Measurements from ENCODE around the gene LINGO3. TPM values are rescaled to one million over a fixed set of nuclear protein-coding genes. Genes with fewer than 3 reads are reported as not detected.

The LINGO3 gene
- total and polyA plus RNA-seq, 2 donors (not counting 1 experiment from before 2014, with no cell fraction given): 1.1 to 3.9 TPM

- 85% methylated on average over 11 of the region's 13 CpGs for WGBS (ENCODE audit: insufficient coverage)
- Mint-ChIP-seq H3K27me3 (no peaks in the 10 kb centered on the region), H3K9me3 (ENCODE audit: insufficient read depth) (no peaks in the 10 kb centered on the region), H3K4me1 (peaks cover 83% of the 10 kb centered on the region), H3K4me3 (peak overlapping the region; percentile 96), H3K27ac (peak overlapping the region; percentile 94)
- Histone ChIP-seq H3K79me2 (ENCODE audit: control insufficient read depth, insufficient read depth, low read length) (peaks cover 97% of the 10 kb centered on the region), H3K4me1 (ENCODE audit: control insufficient read depth in 2 of 2, insufficient read depth in 2 of 2, low read length in 2 of 2) (peaks cover 80 to 91% of the 10 kb centered on the region in 2 donors), H4K20me1 (ENCODE audit: control insufficient read depth, insufficient read depth, low read length, poor library complexity, severe bottlenecking) (peaks cover 5% of the 10 kb centered on the region), H3K27me3 (replicated peaks in 1 of 4; ENCODE audit: control extremely low read depth in 1 of 4, control insufficient read depth in 3 of 4, insufficient read depth in 4 of 4, low read length in 3 of 4) (no peaks in the 10 kb centered on the region), H3K9ac (ENCODE audit: low read length) (peak overlapping the region; percentile 83), H3K4me2 (replicated peaks; ENCODE audit: low read depth, low read length, poor library complexity, severe bottlenecking) (peak overlapping the region; percentile 95), H3K9me3 (ENCODE audit: control extremely low read depth in 1 of 3, control insufficient read depth in 2 of 3, insufficient read depth in 1 of 3, low read length in 2 of 3) (no peaks in the 10 kb centered on the region), H3K36me3 (replicated peaks in 1 of 2; ENCODE audit: control extremely low read depth in 1 of 2, control insufficient read depth in 1 of 2, extremely low read depth in 1 of 2, insufficient read depth in 2 of 2, low read length in 1 of 2) (peaks cover 0 to 12% of the 10 kb centered on the region in 2 experiments), H2AFZ (ENCODE audit: insufficient read depth, low read depth, low read length, poor library complexity, severe bottlenecking) (no peak overlapping the region), H3K27ac (ENCODE audit: low read length in 2 of 2) (peak overlapping the region in 1 of 2 donors; percentile 90), H3K4me3 (ENCODE audit: control extremely low read depth in 1 of 5, extremely low read depth in 1 of 5, insufficient read depth in 1 of 5, low read depth in 2 of 5, low read length in 4 of 5) (peak overlapping the region; percentile 21 to 97 (median 92))
- ATAC-seq (ENCODE audit: low read depth): no peak
- no peak for DNase-seq
- intact Hi-C loops (cut with micrococcal nuclease): no loop called here
- POLR2A ChIA-PET: interaction anchor here (0.7 kb wide), 1 partner anchor 102 kb away, joined by 3 read pairs; no protein-coding TSS in a partner anchor
- TF ChIP-seq EZH2 (IDR thresholded peaks at IDR 0.05; ENCODE audit: borderline replicate concordance, insufficient read depth, low read depth, low read length, poor library complexity, severe bottlenecking): no peak
- no peak for TF ChIP-seq CTCF (IDR thresholded peaks at IDR 0.05)
- CTCF ChIA-PET: interaction anchor here (1.4 to 1.6 kb wide), 2 partner anchors 26 to 62 kb away, joined by 3 to 4 read pairs; no protein-coding TSS in a partner anchor
Measured at GRCh38 chr19:2329501-2329916, 21.6 kb upstream of the LINGO3 start.

GRCh38 chr19:2329149-2329478 is 21.2 kb upstream of the LINGO3 start:
- Histone ChIP-seq H2AFZ (ENCODE audit: insufficient read depth, low read depth, low read length, poor library complexity, severe bottlenecking) (peak overlapping the region; percentile 84), H3K4me2 (replicated peaks; ENCODE audit: low read depth, low read length, poor library complexity, severe bottlenecking) (peak overlapping the region; percentile 95), H3K4me3 (ENCODE audit: control extremely low read depth in 1 of 5, extremely low read depth in 1 of 5, insufficient read depth in 1 of 5, low read depth in 2 of 5, low read length in 4 of 5) (peak overlapping the region; percentile 21 to 97 (median 92)), H3K79me2 (ENCODE audit: control insufficient read depth, insufficient read depth, low read length) (peaks cover 97% of the 10 kb centered on the region), H3K9me3 (ENCODE audit: control extremely low read depth in 1 of 3, control insufficient read depth in 2 of 3, insufficient read depth in 1 of 3, low read length in 2 of 3) (no peaks in the 10 kb centered on the region), H3K9ac (ENCODE audit: low read length) (peak overlapping the region; percentile 83), H3K4me1 (ENCODE audit: control insufficient read depth in 2 of 2, insufficient read depth in 2 of 2, low read length in 2 of 2) (peaks cover 82 to 92% of the 10 kb centered on the region in 2 donors), H3K36me3 (replicated peaks in 1 of 2; ENCODE audit: control extremely low read depth in 1 of 2, control insufficient read depth in 1 of 2, extremely low read depth in 1 of 2, insufficient read depth in 2 of 2, low read length in 1 of 2) (peaks cover 0 to 13% of the 10 kb centered on the region in 2 experiments), H3K27ac (ENCODE audit: low read length in 2 of 2) (peak overlapping the region; percentile 60 to 90), H4K20me1 (ENCODE audit: control insufficient read depth, insufficient read depth, low read length, poor library complexity, severe bottlenecking) (peaks cover 5% of the 10 kb centered on the region), H3K27me3 (replicated peaks in 1 of 4; ENCODE audit: control extremely low read depth in 1 of 4, control insufficient read depth in 3 of 4, insufficient read depth in 4 of 4, low read length in 3 of 4) (no peaks in the 10 kb centered on the region)
- WGBS (ENCODE audit: insufficient coverage): 8% methylated on average over 16 of the region's 16 CpGs
- H3K4me1 Mint-ChIP-seq: peaks cover 83% of the 10 kb centered on the region
- peak overlapping the region; percentile 96 for H3K4me3 Mint-ChIP-seq
- DNase-seq (no peak), ATAC-seq (ENCODE audit: low read depth) (no peak)
- ChIA-PET POLR2A (no interaction called here), CTCF (interaction anchor here (1.6 kb wide), 1 partner anchor 63 kb away, joined by 4 read pairs; no protein-coding TSS in a partner anchor)
- intact Hi-C loops (cut with micrococcal nuclease): no loop called here
- H3K27ac Mint-ChIP-seq: peak overlapping the region; percentile 94
- H3K27me3 Mint-ChIP-seq: no peaks in the 10 kb centered on the region
- no peaks in the 10 kb centered on the region for H3K9me3 Mint-ChIP-seq (ENCODE audit: insufficient read depth)
- no peak for TF ChIP-seq EZH2 (IDR thresholded peaks at IDR 0.05; ENCODE audit: borderline replicate concordance, insufficient read depth, low read depth, low read length, poor library complexity, severe bottlenecking)
- TF ChIP-seq CTCF (IDR thresholded peaks at IDR 0.05): no peak
